Esophagus mucosa (tissue), 1 donor: ENCODE results near the gene KRTAP5-11. TPM values are rescaled to one million over a fixed set of nuclear protein-coding genes. Genes with fewer than 3 reads are reported as not detected.

Experiments
- total RNA-seq: library from RNA; stranded (reverse); gene quantifications from one replicate; pipeline ENCODE4 v1.2.4, GENCODE V29; 2023
- donor health status: DM: yes; HTN: yes; CAD: no.

KRTAP5-11 gene
- total RNA-seq, 1 donor from 2014 or later: not detected

Other genes with a start within 250 kb of the KRTAP5-11 start
- gene DHCR7, start 134.5 kb downstream of the KRTAP5-11 start, total RNA-seq: 130 TPM
- gene NADSYN1, start 129.7 kb downstream of the KRTAP5-11 start, total RNA-seq: 67.7 TPM
- gene KRTAP5-7, start 55.6 kb downstream of the KRTAP5-11 start, total RNA-seq: 0.16 TPM
- 0.32 TPM for gene KRTAP5-8, start 44.9 kb downstream of the KRTAP5-11 start, total RNA-seq
- gene KRTAP5-9, start 34.5 kb downstream of the KRTAP5-11 start, total RNA-seq: 0.36 TPM
- gene KRTAP5-10, start 17.3 kb downstream of the KRTAP5-11 start, total RNA-seq: 0.16 TPM